ENCODE data around the gene PDZD4. TPM values are rescaled to one million over a fixed set of nuclear protein-coding genes. Genes with fewer than 3 reads are reported as not detected.

PDZD4 gene
- total RNA-seq, 1 experiment from 2014 or later = 120 TPM

DNA sequence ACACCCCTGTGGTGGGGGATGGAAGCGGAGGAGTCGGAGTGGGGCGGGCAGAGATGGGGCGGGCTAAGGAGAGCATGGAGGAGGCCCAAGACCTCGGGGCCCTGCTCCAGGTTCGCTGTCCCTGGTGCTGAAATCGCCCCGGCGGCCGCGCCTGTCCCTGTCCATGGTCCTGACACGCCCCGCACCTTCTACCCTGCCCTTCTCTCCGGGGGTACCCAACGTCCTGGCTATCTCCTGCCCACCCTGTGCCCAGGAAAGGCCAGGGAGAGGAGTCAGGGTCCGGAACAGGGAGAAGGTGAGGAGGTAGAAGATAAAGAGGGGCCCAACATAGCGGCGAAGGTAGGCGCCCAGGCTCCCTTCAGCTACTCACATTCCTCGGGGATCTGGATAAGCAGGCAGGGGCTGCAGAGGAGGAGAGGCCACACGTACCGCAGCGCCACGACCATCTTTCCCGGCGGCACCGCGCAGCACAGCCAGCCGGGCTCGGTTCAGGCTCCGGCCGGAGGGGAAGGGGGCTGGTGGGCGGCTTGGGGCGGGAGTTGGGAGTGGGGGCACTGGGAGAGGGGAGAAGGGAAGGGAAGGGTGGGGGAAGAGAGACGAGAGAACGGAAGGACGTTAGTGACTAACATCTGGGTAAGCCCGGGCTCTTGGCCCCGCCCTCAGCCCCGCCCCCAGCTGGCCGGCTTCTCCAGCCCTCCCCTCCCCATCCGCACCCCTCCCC lies 45.2 kb upstream of the PDZD4 start (continued):
- TF ChIP-seq, protein P1, sequence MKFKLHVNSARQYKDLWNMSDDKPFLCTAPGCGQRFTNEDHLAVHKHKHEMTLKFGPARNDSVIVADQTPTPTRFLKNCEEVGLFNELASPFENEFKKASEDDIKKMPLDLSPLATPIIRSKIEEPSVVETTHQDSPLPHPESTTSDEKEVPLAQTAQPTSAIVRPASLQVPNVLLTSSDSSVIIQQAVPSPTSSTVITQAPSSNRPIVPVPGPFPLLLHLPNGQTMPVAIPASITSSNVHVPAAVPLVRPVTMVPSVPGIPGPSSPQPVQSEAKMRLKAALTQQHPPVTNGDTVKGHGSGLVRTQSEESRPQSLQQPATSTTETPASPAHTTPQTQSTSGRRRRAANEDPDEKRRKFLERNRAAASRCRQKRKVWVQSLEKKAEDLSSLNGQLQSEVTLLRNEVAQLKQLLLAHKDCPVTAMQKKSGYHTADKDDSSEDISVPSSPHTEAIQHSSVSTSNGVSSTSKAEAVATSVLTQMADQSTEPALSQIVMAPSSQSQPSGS (CRISPR knock-in tag; IDR thresholded peaks at IDR 0.05; ENCODE audit: borderline replicate concordance, low read depth) = peak; percentile 95
- TF ChIP-seq IRF2 (CRISPR knock-in tag; IDR thresholded peaks at IDR 0.05; ENCODE audit: borderline replicate concordance, low read depth) = peak; percentile 95
- peak; percentile 90 for TF ChIP-seq NR1H2 (CRISPR knock-in tag; IDR thresholded peaks at IDR 0.05)
- peak; percentile 93 for TF ChIP-seq USF1 (CRISPR knock-in tag; IDR thresholded peaks at IDR 0.05)
- TF ChIP-seq OVOL2 (CRISPR knock-in tag; IDR thresholded peaks at IDR 0.05; ENCODE audit: borderline replicate concordance) = no peak
- TF ChIP-seq AR (CRISPR knock-in tag; IDR thresholded peaks at IDR 0.05) = no peak
- TF ChIP-seq, protein P2, sequence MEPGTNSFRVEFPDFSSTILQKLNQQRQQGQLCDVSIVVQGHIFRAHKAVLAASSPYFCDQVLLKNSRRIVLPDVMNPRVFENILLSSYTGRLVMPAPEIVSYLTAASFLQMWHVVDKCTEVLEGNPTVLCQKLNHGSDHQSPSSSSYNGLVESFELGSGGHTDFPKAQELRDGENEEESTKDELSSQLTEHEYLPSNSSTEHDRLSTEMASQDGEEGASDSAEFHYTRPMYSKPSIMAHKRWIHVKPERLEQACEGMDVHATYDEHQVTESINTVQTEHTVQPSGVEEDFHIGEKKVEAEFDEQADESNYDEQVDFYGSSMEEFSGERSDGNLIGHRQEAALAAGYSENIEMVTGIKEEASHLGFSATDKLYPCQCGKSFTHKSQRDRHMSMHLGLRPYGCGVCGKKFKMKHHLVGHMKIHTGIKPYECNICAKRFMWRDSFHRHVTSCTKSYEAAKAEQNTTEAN (CRISPR knock-in tag; IDR thresholded peaks at IDR 0.05) = peak; percentile 100
- TF ChIP-seq E2F1 (CRISPR knock-in tag; IDR thresholded peaks at IDR 0.05) = peak; percentile 98
- TF ChIP-seq NFYB (CRISPR knock-in tag; conservative IDR thresholded peaks at IDR 0.05; ENCODE audit: low read depth) = peak; percentile 72
- TF ChIP-seq ZNF263 (CRISPR knock-in tag; IDR thresholded peaks at IDR 0.05; ENCODE audit: low read depth) = peak; percentile 75; the same call in 1 of the 2 replicates
- TF ChIP-seq ATF6 (CRISPR knock-in tag; IDR thresholded peaks at IDR 0.05) = peak; percentile 96
- TF ChIP-seq ZNF232 (CRISPR knock-in tag; IDR thresholded peaks at IDR 0.05) = peak; percentile 100
- no peak for TF ChIP-seq CTCF (IDR thresholded peaks at IDR 0.05)
- TF ChIP-seq ETV6 (CRISPR knock-in tag; IDR thresholded peaks at IDR 0.05) = peak; percentile 100
- peak; percentile 80 for TF ChIP-seq ZNF121 (CRISPR knock-in tag; IDR thresholded peaks at IDR 0.05)
- TF ChIP-seq ZNF219 (CRISPR knock-in tag; IDR thresholded peaks at IDR 0.05; ENCODE audit: borderline replicate concordance) = peak; percentile 99
- peak; percentile 99 for TF ChIP-seq ELF4 (CRISPR knock-in tag; IDR thresholded peaks at IDR 0.05; ENCODE audit: low read depth)
- TF ChIP-seq CREM (CRISPR knock-in tag; IDR thresholded peaks at IDR 0.05) = peak; percentile 96
- peak; percentile 57 for TF ChIP-seq USF2 (CRISPR knock-in tag; IDR thresholded peaks at IDR 0.05)
- no peak for TF ChIP-seq GRHL2 (CRISPR knock-in tag; IDR thresholded peaks at IDR 0.05; ENCODE audit: insufficient replicate concordance, severe bottlenecking)
- TF ChIP-seq, protein P3, sequence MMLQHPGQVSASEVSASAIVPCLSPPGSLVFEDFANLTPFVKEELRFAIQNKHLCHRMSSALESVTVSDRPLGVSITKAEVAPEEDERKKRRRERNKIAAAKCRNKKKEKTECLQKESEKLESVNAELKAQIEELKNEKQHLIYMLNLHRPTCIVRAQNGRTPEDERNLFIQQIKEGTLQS (CRISPR knock-in tag; conservative IDR thresholded peaks at IDR 0.05) = peak; percentile 91
- TF ChIP-seq E2F5 (CRISPR knock-in tag; IDR thresholded peaks at IDR 0.05) = peak; percentile 96
- TF ChIP-seq TCF7 (CRISPR knock-in tag; IDR thresholded peaks at IDR 0.05; ENCODE audit: low read depth) = peak; percentile 98
- peak; percentile 96 for TF ChIP-seq MAX (CRISPR knock-in tag; IDR thresholded peaks at IDR 0.05)

Data from WTC11 (cell line).